ENCODE measurements around the gene CIAO3.

DNA sequence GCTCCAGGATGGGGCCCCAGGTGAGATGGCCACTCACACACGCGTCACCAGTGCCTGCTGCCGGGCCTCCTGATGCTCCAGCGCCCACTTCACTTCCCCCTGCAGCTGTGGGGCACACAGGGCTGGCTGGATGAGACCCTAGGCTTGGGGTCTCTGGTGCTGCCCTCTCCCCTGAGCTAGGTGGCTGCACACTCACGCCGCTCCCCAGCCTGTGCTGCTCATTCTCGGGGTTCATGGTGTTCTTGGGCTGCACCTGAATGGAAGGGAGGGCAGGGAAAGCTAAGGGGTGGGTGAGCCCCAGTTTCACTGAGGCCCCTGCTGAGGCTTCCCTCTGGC lies 15.8 kb downstream of the CIAO3 start:
- TF ChIP-seq, protein P1, sequence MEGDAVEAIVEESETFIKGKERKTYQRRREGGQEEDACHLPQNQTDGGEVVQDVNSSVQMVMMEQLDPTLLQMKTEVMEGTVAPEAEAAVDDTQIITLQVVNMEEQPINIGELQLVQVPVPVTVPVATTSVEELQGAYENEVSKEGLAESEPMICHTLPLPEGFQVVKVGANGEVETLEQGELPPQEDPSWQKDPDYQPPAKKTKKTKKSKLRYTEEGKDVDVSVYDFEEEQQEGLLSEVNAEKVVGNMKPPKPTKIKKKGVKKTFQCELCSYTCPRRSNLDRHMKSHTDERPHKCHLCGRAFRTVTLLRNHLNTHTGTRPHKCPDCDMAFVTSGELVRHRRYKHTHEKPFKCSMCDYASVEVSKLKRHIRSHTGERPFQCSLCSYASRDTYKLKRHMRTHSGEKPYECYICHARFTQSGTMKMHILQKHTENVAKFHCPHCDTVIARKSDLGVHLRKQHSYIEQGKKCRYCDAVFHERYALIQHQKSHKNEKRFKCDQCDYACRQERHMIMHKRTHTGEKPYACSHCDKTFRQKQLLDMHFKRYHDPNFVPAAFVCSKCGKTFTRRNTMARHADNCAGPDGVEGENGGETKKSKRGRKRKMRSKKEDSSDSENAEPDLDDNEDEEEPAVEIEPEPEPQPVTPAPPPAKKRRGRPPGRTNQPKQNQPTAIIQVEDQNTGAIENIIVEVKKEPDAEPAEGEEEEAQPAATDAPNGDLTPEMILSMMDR (IDR thresholded peaks at IDR 0.05), result no peak
- TF ChIP-seq POLR2A (IDR thresholded peaks at IDR 0.05) (no peak), EP300 (IDR thresholded peaks at IDR 0.05) (no peak)

All from upper lobe of left lung (tissue), 4 donors.